Brain microvascular endothelial cell (primary cell): Measurements from ENCODE around the gene KRT15.
A peak's percentile ranks its signal among the peaks of the same experiment; 100 is the strongest.

Experiments used
- DNase-seq: peaks from one replicate; pipeline ENCODE4 v3.0.0-alpha.2; 2020
- H3K27ac ChIP-seq: fragments of 250-450 bp; sonication (Bioruptor Pico); 2 replicates; pipeline ENCODE4 v1.5.1; 2020; ENCODE audit warnings: mild to moderate bottlenecking, moderate library complexity
- H3K27me3 ChIP-seq: fragments of 250-450 bp; sonication (Bioruptor Pico); replicated peaks from 2 replicates; pipeline ENCODE4 v1.5.1; 2020; ENCODE audit warnings: mild to moderate bottlenecking
- H3K36me3 ChIP-seq: fragments of 250-450 bp; sonication (Bioruptor Pico); replicated peaks from 2 replicates; pipeline ENCODE4 v1.5.1; 2020; ENCODE audit warnings: mild to moderate bottlenecking
- H3K4me3 ChIP-seq: 2 replicates; pipeline ENCODE4 v1.5.1; 2011; ENCODE audit warnings: low read depth, mild to moderate bottlenecking, control low read depth, low read length, moderate library complexity
- CTCF ChIP-seq: IDR thresholded peaks from 2 replicates; pipeline ENCODE4 v1.5.1; 2011; ENCODE audit warnings: low read depth, mild to moderate bottlenecking, moderate library complexity, low read length, control low read depth, inconsistent platforms; ENCODE audit errors: missing control alignments
- in situ Hi-C: cut with HindIII; loops from 2 replicates; pipeline ENCODE4 v1.10.0; 2017; ENCODE audit warnings: low sequenced_read_pairs, low pct_ligation_motif_present

KRT15 gene

GRCh38 chr17:41496803-41497484 lies 21.7 kb downstream of the KRT15 start:
- Histone ChIP-seq H3K27ac (peak overlapping the region; percentile 16), H3K36me3 (no peaks in the 10 kb centered on the region), H3K27me3 (no peaks in the 10 kb centered on the region), H3K4me3 (no peak overlapping the region)
- DNase-seq = peak; percentile 83
- TF ChIP-seq CTCF = peak; percentile 95
- in situ Hi-C loops = no loop called here

GRCh38 chr17:41494524-41494923 lies 24.2 kb downstream of the KRT15 start:
- H3K27me3 ChIP-seq = no peaks in the 10 kb centered on the region
- TF ChIP-seq CTCF = no peak

GRCh38 chr17:41492771-41493170 lies 25.9 kb downstream of the KRT15 start:
- in situ Hi-C loops = no loop called here
- Histone ChIP-seq H3K36me3 (no peaks in the 10 kb centered on the region), H3K4me3 (no peak overlapping the region), H3K27ac (no peak overlapping the region), H3K27me3 (no peaks in the 10 kb centered on the region)
- TF ChIP-seq CTCF = no peak
- peak; percentile 32 for DNase-seq

More at GRCh38 chr17:41494524-41494923, 24.2 kb downstream of the KRT15 start:
- Histone ChIP-seq H3K36me3 (no peaks in the 10 kb centered on the region), H3K27ac (no peak overlapping the region), H3K4me3 (no peak overlapping the region)
- in situ Hi-C loops = no loop called here
- no peak for DNase-seq

- no peaks in the 10 kb centered on the region for H3K36me3 ChIP-seq
- no peaks in the 10 kb centered on the region for H3K27me3 ChIP-seq
- TF ChIP-seq CTCF = no peak
- DNase-seq = no peak
- in situ Hi-C loops = no loop called here
- H3K4me3 ChIP-seq = no peak overlapping the region
- no peak overlapping the region for H3K27ac ChIP-seq
Observed at GRCh38 chr17:41492351-41492750, 26.3 kb downstream of the KRT15 start.

GRCh38 chr17:41491476-41491875 lies 27.2 kb downstream of the KRT15 start:
- no peak overlapping the region for H3K4me3 ChIP-seq
- H3K36me3 ChIP-seq = no peaks in the 10 kb centered on the region
- no peak for DNase-seq
- no peak for TF ChIP-seq CTCF
- in situ Hi-C loops = no loop called here
- H3K27me3 ChIP-seq = no peaks in the 10 kb centered on the region
- H3K27ac ChIP-seq = no peak overlapping the region
